ENCODE results near the gene DSG3. TPM values are rescaled to one million over a fixed set of nuclear protein-coding genes. Genes with fewer than 3 reads are reported as not detected.

DSG3 gene
- total and polyA plus RNA-seq, 2 of the 8 experiments (the other 6 are each of a cell fraction or from before 2014, with no cell fraction given), result 0.03 to 0.07 TPM

DNA sequence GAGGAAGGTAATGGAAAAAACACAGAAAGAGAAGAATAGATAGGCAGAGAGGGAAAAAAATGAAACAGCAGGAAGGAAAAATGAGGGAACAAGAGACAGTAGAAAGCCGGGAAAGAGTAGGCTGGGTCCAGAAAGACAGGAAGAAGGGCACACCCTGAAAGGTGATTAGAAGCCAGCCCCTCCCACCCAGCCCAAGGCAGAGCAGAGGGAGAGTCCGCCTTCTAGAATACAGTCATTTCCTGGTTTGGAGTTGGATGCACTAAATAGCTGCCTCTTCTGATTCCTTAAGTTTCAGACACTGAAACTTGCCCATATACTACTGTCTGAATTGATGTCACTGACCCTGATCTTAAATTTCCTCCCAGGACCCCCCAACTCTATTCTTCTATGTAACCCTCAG is 17.9 kb upstream of the DSG3 start (continued):
- TF ChIP-seq CBX5 (IDR thresholded peaks at IDR 0.05; ENCODE audit: low read depth, low read length) (no peak), TAF1 (IDR thresholded peaks at IDR 0.05; ENCODE audit: low read depth, low read length) (no peak), EP300 (IDR thresholded peaks at IDR 0.05; ENCODE audit: borderline replicate concordance in 1 of 2, low read depth in 2 of 2, low read length in 2 of 2) (no peak)
- TF ChIP-seq, protein P1, sequence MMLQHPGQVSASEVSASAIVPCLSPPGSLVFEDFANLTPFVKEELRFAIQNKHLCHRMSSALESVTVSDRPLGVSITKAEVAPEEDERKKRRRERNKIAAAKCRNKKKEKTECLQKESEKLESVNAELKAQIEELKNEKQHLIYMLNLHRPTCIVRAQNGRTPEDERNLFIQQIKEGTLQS (IDR thresholded peaks at IDR 0.05; ENCODE audit: insufficient read depth, low read depth, low read length), result no peak

All from H1 (cell line).